NCI-H748 treated with DMSO at 0.1 percent for 48 hours (cell line): Measurements from ENCODE around the gene LRP1-AS.

Source experiments
- DNase-seq: peaks from one replicate; lab custom pipeline; 2025; lab: John Stamatoyannopoulos, UW

LRP1-AS gene

GRCh38 chr12:57160040-57160439, 12.6 kb upstream of the LRP1-AS start:
- no peak for DNase-seq

- DNase-seq: no peak
These were observed 11.9 kb upstream of the LRP1-AS start for GRCh38 chr12:57159311-57159710.

GRCh38 chr12:57158665-57159064, 11.2 kb upstream of the LRP1-AS start:
- no peak for DNase-seq

- DNase-seq: no peak
These were observed 10.8 kb upstream of the LRP1-AS start for GRCh38 chr12:57158186-57158585.

- no peak for DNase-seq
These were observed 10.3 kb upstream of the LRP1-AS start for GRCh38 chr12:57157588-57158173.

GRCh38 chr12:57156701-57157403, 9.4 kb upstream of the LRP1-AS start:
- DNase-seq: no peak

GRCh38 chr12:57154804-57155434, 7.5 kb upstream of the LRP1-AS start:
- DNase-seq: no peak

- no peak for DNase-seq
These were observed 6.7 kb upstream of the LRP1-AS start for GRCh38 chr12:57154076-57154475.

GRCh38 chr12:57153415-57153997, 6.1 kb upstream of the LRP1-AS start:
- no peak for DNase-seq

GRCh38 chr12:57152639-57153038, 5.2 kb upstream of the LRP1-AS start:
- DNase-seq: no peak

- no peak for DNase-seq
These were observed 4.6 kb upstream of the LRP1-AS start for GRCh38 chr12:57151741-57152630.

GRCh38 chr12:57150400-57151000, 3.1 kb upstream of the LRP1-AS start:
- DNase-seq: no peak

- no peak for DNase-seq
These were observed 2.0 kb upstream of the LRP1-AS start for GRCh38 chr12:57149245-57149900.

GRCh38 chr12:57148469-57149244, 1.2 kb upstream of the LRP1-AS start:
- no peak for DNase-seq

GRCh38 chr12:57146092-57146491, 1.3 kb downstream of the LRP1-AS start:
- no peak for DNase-seq

- DNase-seq: no peak
These were observed 1.9 kb downstream of the LRP1-AS start for GRCh38 chr12:57145460-57146059.

GRCh38 chr12:57143454-57143853, 4.0 kb downstream of the LRP1-AS start:
- DNase-seq: no peak

- no peak for DNase-seq
These were observed 4.7 kb downstream of the LRP1-AS start for GRCh38 chr12:57142727-57143126.

GRCh38 chr12:57142121-57142520, 5.3 kb downstream of the LRP1-AS start:
- DNase-seq: no peak

- no peak for DNase-seq
These were observed 6.2 kb downstream of the LRP1-AS start for GRCh38 chr12:57141249-57141648.
